H1 (cell line): ENCODE data around the gene HBEGF. TPM values are rescaled to one million over a fixed set of nuclear protein-coding genes. Genes with fewer than 3 reads are reported as not detected.

Experiments used
- CTCF ChIA-PET: fragments of 300-600 bp; sonication (Branson Sonifier 250); formaldehyde crosslinking; loops from one replicate; lab custom pipeline; 2021; ENCODE audit not compliant: partially characterized antibody; lab: Charles Lee
- POLR2A ChIA-PET: fragments of 300-600 bp; sonication (Branson Sonifier 250); formaldehyde crosslinking; loops from one replicate; lab custom pipeline; 2021; ENCODE audit warnings: inconsistent platforms; ENCODE audit not compliant: partially characterized antibody; lab: Charles Lee
- DNase-seq, 2 experiments: peaks; one replicate each; pipeline versions ENCODE4 v3.0.0 to v3.0.0-alpha.2; 2010 to 2022; ENCODE audit warnings: low spot score in 2 of 2, low read depth in 1 of 2, mixed read lengths in 1 of 2
- FAIRE-seq: peaks from 2 replicates; lab custom pipeline; 2011; peaks lifted over from hg19 to GRCh38; lab: Jason Lieb, UNC
- H2AFZ ChIP-seq: 2 replicates; pipeline ENCODE4 v1.8.1; 2012; ENCODE audit warnings: low read length, inconsistent platforms
- H2AK5ac ChIP-seq: 2 replicates; pipeline ENCODE4 v1.6.1; 2013; ENCODE audit warnings: low read depth, low read length
- H2BK120ac ChIP-seq: replicated peaks from 2 replicates; pipeline ENCODE3; 2013; ENCODE audit warnings: low read depth, low read length, inconsistent platforms
- H2BK12ac ChIP-seq: 2 replicates; pipeline ENCODE4 v1.6.1; 2013; ENCODE audit warnings: low read depth, low read length
- H2BK15ac ChIP-seq: 2 replicates; pipeline ENCODE4 v1.6.1; 2013; ENCODE audit warnings: low read length
- H2BK20ac ChIP-seq: 2 replicates; pipeline ENCODE4 v1.6.1; 2013; ENCODE audit warnings: low read length
- H2BK5ac ChIP-seq: 2 replicates; pipeline ENCODE4 v1.6.1; 2013; ENCODE audit warnings: low read depth, low read length
- H3K14ac ChIP-seq: 2 replicates; pipeline ENCODE4 v1.6.1; 2013; ENCODE audit warnings: inconsistent platforms; ENCODE audit not compliant: insufficient read length
- H3K18ac ChIP-seq: 2 replicates; pipeline ENCODE4 v1.6.1; 2013; ENCODE audit warnings: low read length; ENCODE audit errors: extremely low read depth
- H3K23ac ChIP-seq: 2 replicates; pipeline ENCODE4 v1.6.1; 2013; ENCODE audit warnings: inconsistent platforms; ENCODE audit not compliant: insufficient read length
- H3K23me2 ChIP-seq: 2 replicates; pipeline ENCODE4 v1.6.1; 2013; ENCODE audit warnings: low read depth, low read length
- H3K27ac ChIP-seq: 2 replicates; pipeline ENCODE4 v1.6.1; 2011; ENCODE audit warnings: low read depth, low read length, inconsistent platforms
- H3K27me3 ChIP-seq, 4 experiments: replicated peaks in 1 of 4; 1 replicate in 1 of 4; 2 replicates in 3 of 4; pipeline versions ENCODE4 v1.6.1 to v1.8.1; 2011 to 2013; ENCODE audit warnings: low read length in 3 of 4, mild to moderate bottlenecking in 3 of 4, inconsistent platforms in 2 of 4, mixed read lengths in 2 of 4, moderate library complexity in 1 of 4; ENCODE audit not compliant: control insufficient read depth in 3 of 4, insufficient read depth in 3 of 4; ENCODE audit errors: extremely low read depth in 1 of 4
- H3K36me3 ChIP-seq, 4 experiments: 2 replicates each; pipeline versions ENCODE4 v1.6.1 to v1.8.1; 2011 to 2013; ENCODE audit warnings: mild to moderate bottlenecking in 4 of 4, low read length in 3 of 4, moderate library complexity in 2 of 4, control low read depth in 1 of 4, inconsistent platforms in 1 of 4; ENCODE audit not compliant: insufficient read depth in 4 of 4, control insufficient read depth in 2 of 4
- H3K4ac ChIP-seq: replicated peaks from 2 replicates; pipeline ENCODE3; 2013; ENCODE audit warnings: low read length, low read depth, mixed read lengths, inconsistent platforms; ENCODE audit not compliant: insufficient read length
- H3K4me1 ChIP-seq, 4 experiments: replicated peaks in 1 of 4; 1 replicate in 1 of 4; 2 replicates in 3 of 4; pipeline versions ENCODE4 v1.6.1 to v1.8.1; 2011 to 2013; ENCODE audit warnings: low read length in 3 of 4, inconsistent platforms in 2 of 4, mixed read lengths in 1 of 4; ENCODE audit not compliant: insufficient read depth in 4 of 4, control insufficient read depth in 3 of 4
- H3K4me2 ChIP-seq, 2 experiments: 2 replicates each; pipeline versions ENCODE4 v1.6.1 to v1.8.1; 2011 to 2013; ENCODE audit warnings: low read depth in 2 of 2, low read length in 2 of 2, control low read depth in 1 of 2, inconsistent platforms in 1 of 2, mild to moderate bottlenecking in 1 of 2; ENCODE audit not compliant: insufficient read depth in 1 of 2
- H3K4me3 ChIP-seq, 4 experiments: fragments of 200-600, 300-600 bp in 1 of 4; sonication (generic), shearing (Covaris generic), sonication (Bioruptor Twin) in 1 of 4; 2 replicates each; pipeline versions ENCODE4 v1.5.1 to v1.8.1; 2011 to 2016; ENCODE audit warnings: low read length in 4 of 4, low read depth in 3 of 4, control low read depth in 2 of 4, inconsistent platforms in 2 of 4, mild to moderate bottlenecking in 2 of 4, mixed read lengths in 1 of 4, moderate library complexity in 1 of 4; ENCODE audit not compliant: insufficient read depth in 2 of 4; ENCODE audit errors: extremely low read depth in 1 of 4
- H3K56ac ChIP-seq: replicated peaks from 2 replicates; pipeline ENCODE3; 2013; ENCODE audit warnings: low read depth, mild to moderate bottlenecking, mixed read lengths, low read length, inconsistent platforms; ENCODE audit not compliant: insufficient read length
- H3K79me1 ChIP-seq: 2 replicates; pipeline ENCODE4 v1.6.1; 2013; ENCODE audit warnings: low read depth, low read length, control low read depth
- H3K79me2 ChIP-seq, 2 experiments: 2 replicates each; pipeline versions ENCODE4 v1.6.1 to v1.8.1; 2012 to 2013; ENCODE audit warnings: low read length in 2 of 2, mild to moderate bottlenecking in 2 of 2, inconsistent platforms in 1 of 2; ENCODE audit not compliant: insufficient read depth in 2 of 2, control insufficient read depth in 1 of 2
- H3K9ac ChIP-seq, 4 experiments: replicated peaks in 1 of 4; 1 replicate in 1 of 4; 2 replicates in 3 of 4; pipeline versions ENCODE4 v1.6.1 to v1.8.1; 2011 to 2013; ENCODE audit warnings: low read depth in 3 of 4, low read length in 3 of 4, control low read depth in 2 of 4, mild to moderate bottlenecking in 2 of 4, moderate library complexity in 2 of 4, inconsistent platforms in 1 of 4; ENCODE audit errors: extremely low read depth in 1 of 4
- H3K9me3 ChIP-seq, 2 experiments: 2 replicates each; pipeline versions ENCODE4 v1.6.1 to v1.8.1; 2012 to 2013; ENCODE audit warnings: mild to moderate bottlenecking in 2 of 2, moderate library complexity in 2 of 2, control low read depth in 1 of 2, inconsistent platforms in 1 of 2, low read depth in 1 of 2, low read length in 1 of 2, mixed read lengths in 1 of 2; ENCODE audit not compliant: insufficient read depth in 2 of 2
- H4K20me1 ChIP-seq, 2 experiments: replicated peaks in 1 of 2; 2 replicates each; pipeline versions ENCODE3 to v1.8.1; 2011 to 2013; ENCODE audit warnings: inconsistent platforms in 2 of 2, low read length in 2 of 2, mild to moderate bottlenecking in 1 of 2; ENCODE audit not compliant: insufficient read depth in 2 of 2, control insufficient read depth in 1 of 2
- H4K5ac ChIP-seq: 2 replicates; pipeline ENCODE4 v1.6.1; 2013; ENCODE audit warnings: low read length, low read depth, mixed read lengths, inconsistent platforms; ENCODE audit not compliant: insufficient read length
- H4K8ac ChIP-seq: 2 replicates; pipeline ENCODE4 v1.8.0; 2013; ENCODE audit warnings: mild to moderate bottlenecking, moderate library complexity, low read length, inconsistent platforms; ENCODE audit not compliant: insufficient read depth; ENCODE audit errors: extremely low read depth
- H4K91ac ChIP-seq: replicated peaks from 2 replicates; pipeline ENCODE3; 2013; ENCODE audit warnings: low read length, mixed read lengths, inconsistent platforms; ENCODE audit not compliant: insufficient read length
- EGR1 ChIP-seq: IDR thresholded peaks from 2 replicates; pipeline ENCODE4 v1.6.1; 2011; ENCODE audit warnings: low read depth, low read length, borderline replicate concordance
- GTF2F1 ChIP-seq: IDR thresholded peaks from 2 replicates; pipeline ENCODE4 v1.6.1; 2012; ENCODE audit warnings: low read depth, low read length, improper control_type of control experiment, borderline replicate concordance
- JUND ChIP-seq: IDR thresholded peaks from 2 replicates; pipeline ENCODE4 v1.6.1; 2011; ENCODE audit warnings: mild to moderate bottlenecking, improper control_type of control experiment, low read length
- MAFK ChIP-seq: IDR thresholded peaks from 2 replicates; pipeline ENCODE4 v1.6.1; 2012; ENCODE audit warnings: low read depth, mild to moderate bottlenecking, improper control_type of control experiment, low read length
- SIX5 ChIP-seq: IDR thresholded peaks from 2 replicates; pipeline ENCODE4 v1.6.1; 2011; ENCODE audit warnings: mild to moderate bottlenecking, low read depth, low read length
- WGBS, 2 experiments: shearing (Covaris generic) in 1 of 2; methylation state at CpG; one replicate each; pipeline versions ENCODE4 v1.1.6 to v1.1.7; 2013 to 2015; ENCODE audit warnings: low lambda C conversion rate in 2 of 2, mixed read lengths in 2 of 2, inconsistent platforms in 1 of 2, low coverage in 1 of 2, missing lambda C conversion rate in 1 of 2; ENCODE audit not compliant: insufficient replicate concordance in 2 of 2, insufficient coverage in 1 of 2, insufficient read length in 1 of 2; ENCODE audit errors: extremely low coverage in 1 of 2, missing lambda C conversion rate in 1 of 2; 5-methylcytosine and 5-hydroxymethylcytosine counted together
- polyA plus RNA-seq, 7 experiments: library from polyadenylated mRNA; depleted of rRNA in 3 of 7; stranded (reverse) in 5 of 7; unstranded in 2 of 7; fragments of >200 nt in 5 of 7; fragments of 200-250 nt in 2 of 7; gene quantifications; 1 replicate in 5 of 7; 2 replicates in 1 of 7; 4 replicates in 1 of 7; pipeline versions ENCODE4 v1.2.1 to v1.2.3, GENCODE V29; 2011 to 2013; ENCODE audit warnings: missing spikeins in 2 of 7, mixed read lengths in 2 of 7
- total RNA-seq: library from RNA; stranded (reverse); fragmentation: NEBNext Ultra II Directional; extraction: Animal tissue kit (Norgen Biotek cat#: 25700); gene quantifications from 2 replicates; pipeline ENCODE4 v1.2.1, GENCODE V29; 2021

HBEGF gene
- total and polyA plus RNA-seq, 2 of the 8 experiments (the other 6 are each of a cell fraction or from before 2014, with no cell fraction given), result 2.4 to 2.5 TPM

DNA sequence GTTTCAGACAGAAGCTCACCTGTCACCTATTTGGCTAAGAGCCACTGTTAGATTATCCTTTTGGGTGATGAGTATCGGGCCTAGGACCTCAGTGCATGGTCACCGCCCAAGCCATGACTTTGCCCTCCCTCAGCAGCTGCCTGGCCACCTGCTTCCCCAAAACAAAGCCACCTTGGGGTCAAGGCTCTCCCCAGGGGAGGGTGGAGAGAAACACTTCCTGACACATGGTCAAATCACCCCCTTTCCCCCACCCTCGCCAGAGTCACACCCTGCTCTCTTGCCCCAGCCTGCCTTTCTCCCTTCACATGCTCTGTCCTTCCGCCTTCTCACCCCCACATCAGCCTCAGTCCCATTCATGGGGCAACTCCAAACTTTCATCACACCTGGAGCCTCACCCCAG, 1.7 kb upstream of the HBEGF start:
- Histone ChIP-seq H3K79me2 (no peaks in the 10 kb centered on the region), H4K5ac (no peak overlapping the region), H2AK5ac (no peak overlapping the region), H2BK12ac (no peak overlapping the region), H3K9me3 (no peaks in the 10 kb centered on the region), H3K23me2 (peaks cover 4% of the 10 kb centered on the region), H3K56ac (no peak overlapping the region), H4K8ac (no peak overlapping the region), H3K4me2 (no peak overlapping the region), H2BK20ac (no peak overlapping the region), H3K9ac (no peak overlapping the region), H2BK5ac (no peak overlapping the region), H3K14ac (no peak overlapping the region), H3K27me3 (peaks cover 0 to 11% (median 5%) of the 10 kb centered on the region in 4 experiments; a peak in 6 of 7 replicates), H3K36me3 (no peaks in the 10 kb centered on the region), H4K20me1 (peaks cover 0 to 4% of the 10 kb centered on the region in 2 experiments), H3K27ac (no peak overlapping the region), H2BK120ac (no peak overlapping the region), H2BK15ac (no peak overlapping the region), H3K4me1 (peaks cover 0 to 16% (median 6%) of the 10 kb centered on the region in 4 experiments; a peak in 5 of 7 replicates), H3K79me1 (no peaks in the 10 kb centered on the region; the same call in 1 of the 2 replicates), H4K91ac (no peak overlapping the region), H3K4me3 (no peak overlapping the region), H3K23ac (no peak overlapping the region), H3K4ac (no peak overlapping the region), H3K18ac (no peak overlapping the region), H2AFZ (no peak overlapping the region)
- DNase-seq (no peak), FAIRE-seq (no peak)
- TF ChIP-seq EGR1 (no peak), SIX5 (no peak), GTF2F1 (no peak), JUND (no peak), MAFK (no peak)
- ChIA-PET CTCF (interaction anchor here (0.7 to 15.0 kb wide), 9 partner anchors 7 to 445 kb away, joined by 3 to 676 read pairs (median 39); partner anchors contain the start of genes PFDN1 and SLC4A9), POLR2A (interaction anchor here (0.8 to 4.6 kb wide), 3 partner anchors 11 to 105 kb away, joined by 3 to 18 read pairs (median 4); partner anchors contain the start of gene PFDN1)
- WGBS, 2 experiments, result 83% methylated on average over 4 of the region's 4 CpGs; no CpG with 5 or more reads in 1 of the 2 experiments
